ENCODE data around the gene GAS2L1.

Gene GAS2L1

GRCh38 chr22:29328566-29329500 lies 22.4 kb downstream of the GAS2L1 start:
- no peak for DNase-seq

GRCh38 chr22:29329581-29329980 lies 23.1 kb downstream of the GAS2L1 start:
- DNase-seq = no peak

- no peak for DNase-seq
These were observed 23.8 kb downstream of the GAS2L1 start for GRCh38 chr22:29330291-29330690.

- DNase-seq = no peak
These were observed 24.3 kb downstream of the GAS2L1 start for GRCh38 chr22:29330753-29331152.

GRCh38 chr22:29331213-29331612 lies 24.8 kb downstream of the GAS2L1 start:
- no peak for DNase-seq

GRCh38 chr22:29331658-29332300 lies 25.3 kb downstream of the GAS2L1 start:
- no peak for DNase-seq

- no peak for DNase-seq
These were observed 26.5 kb downstream of the GAS2L1 start for GRCh38 chr22:29332886-29333496.

- no peak for DNase-seq
These were observed 27.7 kb downstream of the GAS2L1 start for GRCh38 chr22:29334148-29334547.

- no peak for DNase-seq
These were observed 28.4 kb downstream of the GAS2L1 start for GRCh38 chr22:29334696-29335344.

GRCh38 chr22:29335656-29336055 lies 29.2 kb downstream of the GAS2L1 start:
- DNase-seq = no peak

GRCh38 chr22:29336751-29337490 lies 30.5 kb downstream of the GAS2L1 start:
- no peak for DNase-seq

GRCh38 chr22:29337631-29338284 lies 31.3 kb downstream of the GAS2L1 start:
- DNase-seq = no peak

GRCh38 chr22:29338398-29338797 lies 31.9 kb downstream of the GAS2L1 start:
- no peak for DNase-seq

- DNase-seq = no peak
These were observed 33.2 kb downstream of the GAS2L1 start for GRCh38 chr22:29339381-29340235.

- DNase-seq = no peak
These were observed 34.1 kb downstream of the GAS2L1 start for GRCh38 chr22:29340566-29340965.

GRCh38 chr22:29341056-29341848 lies 34.8 kb downstream of the GAS2L1 start:
- DNase-seq = no peak

GRCh38 chr22:29341849-29342127 lies 35.3 kb downstream of the GAS2L1 start:
- no peak for DNase-seq

- no peak for DNase-seq
These were observed 35.7 kb downstream of the GAS2L1 start for GRCh38 chr22:29342177-29342576.

- no peak for DNase-seq
These were observed 36.3 kb downstream of the GAS2L1 start for GRCh38 chr22:29342577-29343312.

All from CD4-positive, alpha-beta T cell treated with Interleukin-6 for 4 hours (primary cell).